Frontal cortex (tissue), 4 donors: ENCODE measurements around the gene PINK1. TPM values are rescaled to one million over a fixed set of nuclear protein-coding genes. Genes with fewer than 3 reads are reported as not detected.

ENCODE experiments used
- DNase-seq, 2 donors: peaks; one replicate each; pipeline ENCODE4 v3.0.0; 2012; ENCODE audit warnings: low spot score in 2 of 2
- FAIRE-seq: peaks from 2 replicates; lab custom pipeline; 2012; peaks lifted over from hg19 to GRCh38; lab: Jason Lieb, UNC
- total RNA-seq: library from RNA; depleted of rRNA; stranded (reverse); fragments of >200 nt; gene quantifications from one replicate; pipeline ENCODE4 v1.2.3, GENCODE V29; 2014
- donor health status: control.
- donor health status: control.
- donor health status: control.

Gene PINK1
- total RNA-seq, 1 donor from 2014 or later: 119 TPM

- no peak for FAIRE-seq
- peak in 1 of 2 donors; percentile 59 for DNase-seq
Observed at GRCh38 chr1:20640183-20640597, 6.9 kb downstream of the PINK1 start.

GRCh38 chr1:20641975-20642374 is 8.7 kb downstream of the PINK1 start:
- FAIRE-seq: no peak

GRCh38 chr1:20643080-20643479 is 9.8 kb downstream of the PINK1 start:
- FAIRE-seq (no peak), DNase-seq (no peak)

More at GRCh38 chr1:20641975-20642374, 8.7 kb downstream of the PINK1 start:
- no peak for DNase-seq

GRCh38 chr1:20644416-20644815 is 11.2 kb downstream of the PINK1 start:
- FAIRE-seq (no peak), DNase-seq (no peak)

GRCh38 chr1:20645414-20645813 is 12.2 kb downstream of the PINK1 start:
- FAIRE-seq (no peak), DNase-seq (no peak)

- no peak for FAIRE-seq
- DNase-seq: no peak
Observed at GRCh38 chr1:20648438-20648837, 15.2 kb downstream of the PINK1 start.

GRCh38 chr1:20648946-20649345 is 15.7 kb downstream of the PINK1 start:
- FAIRE-seq: no peak

GRCh38 chr1:20652300-20652699 is 19.0 kb downstream of the PINK1 start:
- FAIRE-seq (no peak), DNase-seq (no peak)

More at GRCh38 chr1:20648946-20649345, 15.7 kb downstream of the PINK1 start:
- no peak for DNase-seq

GRCh38 chr1:20654104-20654690 is 20.9 kb downstream of the PINK1 start:
- DNase-seq (peak in 1 of 2 donors; percentile 41), FAIRE-seq (no peak)

GRCh38 chr1:20657024-20657423 is 23.8 kb downstream of the PINK1 start:
- FAIRE-seq (no peak), DNase-seq (no peak)

- FAIRE-seq (no peak), DNase-seq (no peak)
Observed at GRCh38 chr1:20658166-20658915, 25.1 kb downstream of the PINK1 start.

GRCh38 chr1:20660363-20660762 is 27.1 kb downstream of the PINK1 start:
- FAIRE-seq (no peak), DNase-seq (no peak)

- FAIRE-seq: no peak
Observed at GRCh38 chr1:20660847-20661206, 27.6 kb downstream of the PINK1 start.

GRCh38 chr1:20661207-20662109 is 28.2 kb downstream of the PINK1 start, which contains the start of gene DDOST:
TSS of gene DDOST (minus strand) at chr1:20661369. CDS start at chr1:20661350, 19 bp downstream.
- peak; percentile 92 to 98 for DNase-seq
- peak; percentile 89 for FAIRE-seq

More at GRCh38 chr1:20660847-20661206, 27.6 kb downstream of the PINK1 start:
- no peak for DNase-seq

GRCh38 chr1:20662110-20662475 is 28.8 kb downstream of the PINK1 start:
- DNase-seq: no peak
- FAIRE-seq: no peak

- FAIRE-seq (no peak), DNase-seq (no peak)
Observed at GRCh38 chr1:20663365-20663764, 30.1 kb downstream of the PINK1 start.

- FAIRE-seq: no peak
Observed at GRCh38 chr1:20663969-20664715, 30.9 kb downstream of the PINK1 start.

GRCh38 chr1:20665726-20666125 is 32.5 kb downstream of the PINK1 start:
- FAIRE-seq (no peak), DNase-seq (no peak)

More at GRCh38 chr1:20663969-20664715, 30.9 kb downstream of the PINK1 start:
- DNase-seq: no peak

- no peak for DNase-seq
- FAIRE-seq: no peak
Observed at GRCh38 chr1:20666146-20666545, 32.9 kb downstream of the PINK1 start.

GRCh38 chr1:20666804-20667203 is 33.5 kb downstream of the PINK1 start:
- no peak for FAIRE-seq
- no peak for DNase-seq
